SK-N-SH treated with all-trans-retinoic acid at 6 μM for 48 hours (cell line): ENCODE data around the gene CDR2.

Experiments
- ATAC-seq: fragments of 200-7000 bp; cut with Tn5 transposase; 3 replicates; pipeline ENCODE4 v1.9.1; 2020; ENCODE audit warnings: mild to moderate bottlenecking, moderate library complexity
- ARNTL ChIP-seq: fragments of 450-650 bp; formaldehyde crosslinking; IDR thresholded peaks from 2 replicates; pipeline ENCODE4 v1.5.0; 2020; ENCODE audit warnings: low read depth, mild to moderate bottlenecking, moderate library complexity, borderline replicate concordance
- BACH2 ChIP-seq: fragments of 250-450 bp; sonication (Bioruptor Pico); IDR thresholded peaks from 2 replicates; pipeline ENCODE4 v1.9.0; 2021; ENCODE audit warnings: mild to moderate bottlenecking, borderline replicate concordance
- CREB5 ChIP-seq: fragments of 250-450 bp; sonication (Bioruptor Pico); IDR thresholded peaks from 2 replicates; pipeline ENCODE4 v1.5.1; 2020; ENCODE audit warnings: low read depth, mild to moderate bottlenecking, moderate library complexity
- CSDC2 ChIP-seq: fragments of 250-450 bp; sonication (Bioruptor Pico); IDR thresholded peaks from 2 replicates; pipeline ENCODE4 v1.5.0; 2020; ENCODE audit warnings: mild to moderate bottlenecking, moderate library complexity
- CSRNP3 ChIP-seq: fragments of 250-450 bp; sonication (Bioruptor Pico); IDR thresholded peaks from 2 replicates; pipeline ENCODE4 v1.5.1; 2021; ENCODE audit warnings: mild to moderate bottlenecking, moderate library complexity
- ESRRG ChIP-seq: fragments of 250-450 bp; sonication (Bioruptor Pico); IDR thresholded peaks from 2 replicates; pipeline ENCODE4 v1.6.1; 2021; ENCODE audit warnings: mild to moderate bottlenecking
- GLIS3 ChIP-seq: fragments of 250-450 bp; sonication (Bioruptor Pico); IDR thresholded peaks from 2 replicates; pipeline ENCODE4 v1.5.0; 2020; ENCODE audit warnings: mild to moderate bottlenecking, moderate library complexity
- ISL1 ChIP-seq: fragments of 250-450 bp; sonication (Bioruptor Pico); IDR thresholded peaks from 2 replicates; pipeline ENCODE4 v2.1.2; 2022; ENCODE audit warnings: mild to moderate bottlenecking, moderate library complexity
- OSR1 ChIP-seq: fragments of 250-450 bp; sonication (Bioruptor Pico); IDR thresholded peaks from 2 replicates; pipeline ENCODE4 v1.8.0; 2022; ENCODE audit warnings: moderate library complexity, mild to moderate bottlenecking, inconsistent platforms
- PATZ1 ChIP-seq: fragments of 250-450 bp; sonication (Bioruptor Pico); IDR thresholded peaks from 2 replicates; pipeline ENCODE4 v1.8.0; 2020; ENCODE audit warnings: mild to moderate bottlenecking, moderate library complexity, borderline replicate concordance
- POU6F1 ChIP-seq: fragments of 250-450 bp; sonication (Bioruptor Pico); IDR thresholded peaks from 2 replicates; pipeline ENCODE4 v1.8.0; 2021; ENCODE audit warnings: low read depth, mild to moderate bottlenecking, moderate library complexity, borderline replicate concordance
- PPARA ChIP-seq: fragments of 250-450 bp; sonication (Bioruptor Pico); IDR thresholded peaks from 2 replicates; pipeline ENCODE4 v1.5.0; 2020; ENCODE audit warnings: mild to moderate bottlenecking, borderline replicate concordance
- RARB ChIP-seq: fragments of 250-450 bp; sonication (Bioruptor Pico); IDR thresholded peaks from 2 replicates; pipeline ENCODE4 v1.8.0; 2021; ENCODE audit warnings: mild to moderate bottlenecking, moderate library complexity
- SNAI2 ChIP-seq: fragments of 250-450 bp; sonication (Bioruptor Pico); IDR thresholded peaks from 2 replicates; pipeline ENCODE4 v1.5.0; 2020; ENCODE audit warnings: mild to moderate bottlenecking, moderate library complexity
- TCF4 ChIP-seq: fragments of 250-450 bp; sonication (Bioruptor Pico); IDR thresholded peaks from 2 replicates; pipeline ENCODE4 v1.8.0; 2021; ENCODE audit warnings: mild to moderate bottlenecking, moderate library complexity, borderline replicate concordance
- TOX ChIP-seq: fragments of 250-450 bp; sonication (Bioruptor Pico); IDR thresholded peaks from 2 replicates; pipeline ENCODE4 v1.8.0; 2021; ENCODE audit warnings: mild to moderate bottlenecking, moderate library complexity, borderline replicate concordance
- TSHZ2 ChIP-seq: fragments of 250-450 bp; sonication (Bioruptor Pico); IDR thresholded peaks from 2 replicates; pipeline ENCODE4 v1.5.0; 2020; ENCODE audit warnings: mild to moderate bottlenecking, moderate library complexity
- ZC3H10 ChIP-seq: fragments of 250-450 bp; sonication (Bioruptor Pico); IDR thresholded peaks from 2 replicates; pipeline ENCODE4 v1.5.1; 2021; ENCODE audit warnings: mild to moderate bottlenecking, moderate library complexity
- ZFP3 ChIP-seq: fragments of 250-450 bp; sonication (Bioruptor Pico); IDR thresholded peaks from 2 replicates; pipeline ENCODE4 v1.5.0; 2020; ENCODE audit warnings: mild to moderate bottlenecking, moderate library complexity
- ZNF565 ChIP-seq: fragments of 450-650 bp; formaldehyde crosslinking; conservative IDR thresholded peaks from 2 replicates; pipeline ENCODE4 v1.5.0; 2020; ENCODE audit warnings: low read depth, mild to moderate bottlenecking, moderate library complexity
- ZNF8 ChIP-seq: fragments of 450-650 bp; formaldehyde crosslinking; IDR thresholded peaks from 2 replicates; pipeline ENCODE4 v1.5.0; 2020; ENCODE audit warnings: mild to moderate bottlenecking, moderate library complexity

The CDR2 gene

GRCh38 chr16:22417019-22417418 is 42.6 kb upstream of the CDR2 start:
- TF ChIP-seq CREB5 (no peak), ARNTL (CRISPR knock-in tag) (no peak), ZNF8 (no peak), BACH2 (CRISPR knock-in tag) (no peak), CSDC2 (CRISPR knock-in tag) (no peak), RARB (CRISPR knock-in tag) (no peak), GLIS3 (CRISPR knock-in tag) (no peak), ZC3H10 (CRISPR knock-in tag) (no peak), TOX (CRISPR knock-in tag) (no peak), ZFP3 (no peak), POU6F1 (CRISPR knock-in tag) (no peak), PATZ1 (CRISPR knock-in tag) (no peak), OSR1 (CRISPR knock-in tag) (no peak), SNAI2 (CRISPR knock-in tag) (no peak), ISL1 (no peak), TSHZ2 (no peak)
- no peak for ATAC-seq

GRCh38 chr16:22413819-22414218 is 39.4 kb upstream of the CDR2 start:
- no peak for ATAC-seq

More at GRCh38 chr16:22413819-22414218, 39.4 kb upstream of the CDR2 start:
- TF ChIP-seq CSRNP3 (no peak), CSDC2 (CRISPR knock-in tag) (no peak), ZNF565 (CRISPR knock-in tag) (no peak), RARB (CRISPR knock-in tag) (no peak), ZNF8 (no peak), ESRRG (no peak), CREB5 (no peak), GLIS3 (CRISPR knock-in tag) (no peak), TCF4 (no peak), TOX (CRISPR knock-in tag) (no peak), PPARA (CRISPR knock-in tag) (no peak)
